Body of pancreas (tissue), 4 donors: ENCODE measurements around the gene CUEDC1. TPM values are rescaled to one million over a fixed set of nuclear protein-coding genes. Genes with fewer than 3 reads are reported as not detected.
A peak's percentile ranks its signal among the peaks of the same experiment; 100 is the strongest.
"Not testable (repeated sequence)": the region's sequence is repeated elsewhere in the genome, so short reads cannot be mapped to it uniquely, and the experiment has no call there.

ENCODE experiments used
- ATAC-seq: fragments of 150-250 bp; one replicate; pipeline ENCODE4 v1.9.1; 2016
- DNase-seq, 4 donors: peaks; one replicate each; pipeline ENCODE4 v3.0.0-alpha.2; 2019
- H3K27ac ChIP-seq, 4 donors: fragments of 200-600 bp; sonication (generic); 1 replicate in 3 of 4; 2 replicates in 1 of 4; pipeline versions ENCODE4 v1.5.1 to v1.6.1; 2016 to 2019; ENCODE audit warnings: mild to moderate bottlenecking in 1 of 4, mixed read lengths in 1 of 4, moderate library complexity in 1 of 4
- H3K27me3 ChIP-seq, 2 donors: fragments of 200-600 bp; sonication (generic); one replicate each; pipeline ENCODE4 v1.6.0; 2016; ENCODE audit warnings: mild to moderate bottlenecking in 1 of 2
- H3K36me3 ChIP-seq, 2 donors: fragments of 200-600 bp; sonication (generic); replicated peaks in 1 of 2; 2 replicates each; pipeline ENCODE4 v1.5.1; 2016; ENCODE audit warnings: low read depth in 2 of 2; ENCODE audit not compliant: insufficient read depth in 1 of 2
- H3K4me1 ChIP-seq: fragments of 200-600 bp; sonication (generic); one replicate; pipeline ENCODE4 v1.6.0; 2016
- H3K4me3 ChIP-seq, 2 donors: fragments of 200-600 bp; sonication (generic); 1 replicate in 1 of 2; 2 replicates in 1 of 2; pipeline ENCODE4 v1.5.1; 2016 to 2019
- H3K9me3 ChIP-seq, 3 donors: fragments of 200-600 bp; sonication (generic); 1 replicate in 2 of 3; 2 replicates in 1 of 3; pipeline ENCODE4 v1.5.1; 2016
- CTCF ChIP-seq, 7 experiments: fragments of 450-650 bp in 4 of 7; fragments of 200-600 bp in 3 of 7; sonication (generic) in 3 of 7; IDR thresholded peaks; one replicate each; pipeline ENCODE4 v1.5.1; 2016 to 2019; ENCODE audit warnings: antibody characterized with exemption in 7 of 7
- POLR2A ChIP-seq, 3 donors: fragments of 450-650 bp; IDR thresholded peaks; one replicate each; pipeline ENCODE4 v1.6.1; 2016; ENCODE audit warnings: antibody characterized with exemption in 3 of 3, mild to moderate bottlenecking in 2 of 3
- WGBS, 2 donors: methylation state at CpG; one replicate each; pipeline ENCODE4 v1.1.5; 2017; 5-methylcytosine and 5-hydroxymethylcytosine counted together
- intact Hi-C: fragments of 100-400 bp; cut with DNase I; formaldehyde crosslinking; loops from one replicate; pipeline ENCODE4 v1.15.1; 2023
- total RNA-seq, 2 donors: library from RNA; depleted of rRNA; stranded (reverse); fragments of >200 nt; gene quantifications; one replicate each; pipeline ENCODE4 v1.1.0, GENCODE V29; 2016

The CUEDC1 gene
- total RNA-seq, 2 donors from 2014 or later: 35.8 to 48.1 TPM

GRCh38 chr17:57852092-57852954 is 102.9 kb downstream of the CUEDC1 start:
- Histone ChIP-seq H3K4me1 (peaks cover 63% of the 10 kb centered on the region), H3K36me3 (no peaks in the 10 kb centered on the region), H3K27ac (peak overlapping the region; percentile 74 to 90 (median 89)), H3K4me3 (no peak overlapping the region), H3K27me3 (no peaks in the 10 kb centered on the region), H3K9me3 (no peaks in the 10 kb centered on the region)
- DNase-seq: no peak
- no peak for ATAC-seq
- TF ChIP-seq CTCF (IDR thresholded peaks at IDR 0.05): no peak
- TF ChIP-seq POLR2A (IDR thresholded peaks at IDR 0.05): no peak
- intact Hi-C loops: no loop called here
- 42 to 44% methylated on average over 9 of the region's 9 CpGs for WGBS, 2 donors

- 0 to 1% methylated on average over 47 to 56 of the region's 57 CpGs for WGBS, 2 donors
- ATAC-seq (peak; percentile 98), DNase-seq (peak; percentile 98 to 99 (median 99))
- H3K4me1 ChIP-seq: peaks cover 54% of the 10 kb centered on the region
- H3K36me3 ChIP-seq: no peaks in the 10 kb centered on the region
- H3K9me3 ChIP-seq: no peaks in the 10 kb centered on the region
- intact Hi-C loops: no loop called here
- H3K4me3 ChIP-seq: peak within 1 kb of the TSS; percentile 77 to 92
- TF ChIP-seq POLR2A (IDR thresholded peaks at IDR 0.05): peak; percentile 78 to 91 (median 90)
- TF ChIP-seq CTCF (IDR thresholded peaks at IDR 0.05): peak in 2 of 7 experiments; percentile 28 to 38
- peak within 1 kb of the TSS; percentile 89 to 97 (median 90) for H3K27ac ChIP-seq
- H3K27me3 ChIP-seq: no peaks in the 10 kb centered on the region
These were observed 105.1 kb downstream of the CUEDC1 start, which contains the start of gene MRPS23 for GRCh38 chr17:57849874-57850754. Gene MRPS23, minus strand, starts transcription at chr17:57850044. Its CDS starts 34 bp downstream, at chr17:57850010.

GRCh38 chr17:57849163-57849873 is 105.9 kb downstream of the CUEDC1 start:
- ATAC-seq (peak; percentile 1), DNase-seq (no peak)
- peaks cover 46% of the 10 kb centered on the region for H3K4me1 ChIP-seq
- WGBS, 2 donors: 7 to 8% methylated on average over 25 to 27 of the region's 27 CpGs
- H3K27me3 ChIP-seq: no peaks in the 10 kb centered on the region
- H3K27ac ChIP-seq: peak overlapping the region; percentile 89 to 97 (median 90)
- H3K36me3 ChIP-seq: no peaks in the 10 kb centered on the region
- H3K4me3 ChIP-seq: peak overlapping the region; percentile 77 to 92
- intact Hi-C loops: no loop called here
- TF ChIP-seq POLR2A (IDR thresholded peaks at IDR 0.05) (no peak), CTCF (IDR thresholded peaks at IDR 0.05) (no peak)
- no peaks in the 10 kb centered on the region for H3K9me3 ChIP-seq

GRCh38 chr17:57846056-57846945 is 108.9 kb downstream of the CUEDC1 start:
- intact Hi-C loops, ATAC-seq, DNase-seq, H3K36me3 ChIP-seq, H3K4me3 ChIP-seq, H3K27me3 ChIP-seq, H3K9me3 ChIP-seq, H3K27ac ChIP-seq: not testable (repeated sequence)
- peaks cover 19% of the 10 kb centered on the region for H3K4me1 ChIP-seq
- WGBS, 2 donors: 83 to 85% methylated on average over 12 to 14 of the region's 32 CpGs
